H9 (cell line): Measurements from ENCODE around the gene MND1. TPM values are rescaled to one million over a fixed set of nuclear protein-coding genes. Genes with fewer than 3 reads are reported as not detected.

Experiments
- DNase-seq: peaks from one replicate; pipeline ENCODE4 v3.0.0-alpha.2; 2017
- H2AFZ ChIP-seq: one replicate; pipeline ENCODE4 v1.6.1; 2013; ENCODE audit warnings: mild to moderate bottlenecking, low read length, control low read depth, moderate library complexity
- H2AK5ac ChIP-seq: 2 replicates; pipeline ENCODE4 v1.6.1; 2013; ENCODE audit warnings: low read length, control low read depth, mixed read lengths; ENCODE audit not compliant: insufficient read length
- H2BK120ac ChIP-seq: one replicate; pipeline ENCODE4 v1.6.1; 2013; ENCODE audit warnings: low read depth, mild to moderate bottlenecking, low read length, control low read depth, inconsistent platforms; ENCODE audit not compliant: poor library complexity, severe bottlenecking
- H2BK12ac ChIP-seq: 2 replicates; pipeline ENCODE4 v1.6.1; 2013; ENCODE audit warnings: low read length, control low read depth, mixed read lengths, low read depth; ENCODE audit not compliant: insufficient read length
- H2BK15ac ChIP-seq: 2 replicates; pipeline ENCODE4 v1.6.1; 2013; ENCODE audit warnings: low read depth, low read length, control low read depth
- H2BK20ac ChIP-seq: one replicate; pipeline ENCODE4 v1.6.1; 2013; ENCODE audit warnings: low read depth, mild to moderate bottlenecking, low read length, control low read depth, inconsistent platforms; ENCODE audit not compliant: poor library complexity, severe bottlenecking
- H2BK5ac ChIP-seq: 2 replicates; pipeline ENCODE4 v1.6.1; 2013; ENCODE audit warnings: low read length, control low read depth, mixed read lengths; ENCODE audit not compliant: insufficient read length
- H3K14ac ChIP-seq: 2 replicates; pipeline ENCODE4 v1.6.1; 2013; ENCODE audit warnings: low read length, control low read depth; ENCODE audit not compliant: insufficient read depth
- H3K18ac ChIP-seq: 2 replicates; pipeline ENCODE4 v1.6.1; 2013; ENCODE audit warnings: low read depth, mild to moderate bottlenecking, mixed read lengths, low read length, control low read depth; ENCODE audit not compliant: insufficient read length
- H3K23ac ChIP-seq: 2 replicates; pipeline ENCODE4 v1.6.1; 2013; ENCODE audit warnings: low read length, control low read depth, mixed read lengths, low read depth; ENCODE audit not compliant: insufficient read length
- H3K23me2 ChIP-seq: 2 replicates; pipeline ENCODE4 v1.6.1; 2013; ENCODE audit warnings: low read depth, mild to moderate bottlenecking, mixed read lengths, low read length, control low read depth; ENCODE audit not compliant: insufficient read length, poor library complexity, severe bottlenecking
- H3K27ac ChIP-seq: 2 replicates; pipeline ENCODE4 v1.5.1; 2013; ENCODE audit warnings: low read length, control low read depth, mixed read lengths, low read depth; ENCODE audit not compliant: insufficient read length
- H3K27me3 ChIP-seq: 2 replicates; pipeline ENCODE4 v1.6.1; 2013; ENCODE audit warnings: low read length, control low read depth, inconsistent platforms; ENCODE audit not compliant: insufficient read depth
- H3K4ac ChIP-seq: 2 replicates; pipeline ENCODE4 v1.6.1; 2013; ENCODE audit warnings: low read depth, mild to moderate bottlenecking, control low read depth, inconsistent platforms, low read length, moderate library complexity
- H3K4me1 ChIP-seq: 2 replicates; pipeline ENCODE4 v1.6.1; 2013; ENCODE audit warnings: low read length, control low read depth, inconsistent platforms; ENCODE audit not compliant: insufficient read depth
- H3K4me2 ChIP-seq: 2 replicates; pipeline ENCODE4 v1.6.1; 2013; ENCODE audit warnings: low read length, control low read depth, mixed read lengths; ENCODE audit not compliant: insufficient read length, insufficient read depth
- H3K56ac ChIP-seq: 2 replicates; pipeline ENCODE4 v1.6.1; 2013; ENCODE audit warnings: low read depth, mild to moderate bottlenecking, mixed read lengths, low read length, control low read depth; ENCODE audit not compliant: insufficient read length
- H3K79me1 ChIP-seq: 2 replicates; pipeline ENCODE4 v1.6.1; 2013; ENCODE audit warnings: low read depth, mild to moderate bottlenecking, moderate library complexity, low read length, control low read depth, inconsistent platforms; ENCODE audit not compliant: insufficient read depth, poor library complexity, severe bottlenecking
- H3K79me2 ChIP-seq: 2 replicates; pipeline ENCODE4 v1.6.1; 2013; ENCODE audit warnings: low read length, control low read depth, inconsistent platforms; ENCODE audit not compliant: insufficient read depth
- H3K9ac ChIP-seq: 2 replicates; pipeline ENCODE4 v1.6.1; 2013; ENCODE audit warnings: low read length, control low read depth, mixed read lengths; ENCODE audit not compliant: insufficient read length; ENCODE audit errors: extremely low read depth
- H3K9me3 ChIP-seq: one replicate; pipeline ENCODE4 v1.6.1; 2013; ENCODE audit warnings: low read depth, low read length, inconsistent platforms; ENCODE audit not compliant: control insufficient read depth
- H3T11ph ChIP-seq: one replicate; pipeline ENCODE4 v1.6.1; 2013; ENCODE audit warnings: mild to moderate bottlenecking, low read length, control low read depth, inconsistent platforms
- H4K20me1 ChIP-seq: one replicate; pipeline ENCODE4 v1.6.1; 2013; ENCODE audit not compliant: control insufficient read depth, insufficient read length, insufficient read depth
- H4K5ac ChIP-seq: 2 replicates; pipeline ENCODE4 v1.6.1; 2013; ENCODE audit warnings: low read depth, mild to moderate bottlenecking, mixed read lengths, low read length, control low read depth; ENCODE audit not compliant: insufficient read length
- H4K8ac ChIP-seq: replicated peaks from 2 replicates; pipeline ENCODE4 v1.6.1; 2013; ENCODE audit warnings: low read length, control low read depth, mixed read lengths, low read depth; ENCODE audit not compliant: insufficient read length
- H4K91ac ChIP-seq: 2 replicates; pipeline ENCODE4 v1.6.1; 2013; ENCODE audit warnings: low read depth, mild to moderate bottlenecking, moderate library complexity, mixed read lengths, low read length, control low read depth; ENCODE audit not compliant: insufficient read length
- H3K27ac Mint-ChIP-seq, 3 experiments: 2 replicates in 2 of 3; 3 replicates in 1 of 3; pipeline ENCODE4 v1.8.0; 2020 to 2021; ENCODE audit warnings: mixed read lengths in 3 of 3, mild to moderate bottlenecking in 1 of 3, moderate library complexity in 1 of 3
- H3K27me3 Mint-ChIP-seq: 2 replicates; pipeline ENCODE4 v1.8.0; 2021; ENCODE audit warnings: low read depth, mild to moderate bottlenecking, moderate library complexity, mixed read lengths
- H3K36me3 Mint-ChIP-seq, 3 experiments: 2 replicates in 2 of 3; 3 replicates in 1 of 3; pipeline ENCODE4 v1.8.0; 2020 to 2021; ENCODE audit warnings: low read depth in 3 of 3, mixed read lengths in 3 of 3; ENCODE audit not compliant: insufficient read depth in 1 of 3
- H3K4me1 Mint-ChIP-seq, 2 experiments: 2 replicates each; pipeline ENCODE4 v1.8.0; 2020; ENCODE audit warnings: mixed read lengths in 2 of 2
- H3K4me3 Mint-ChIP-seq, 2 experiments: 2 replicates in 1 of 2; 3 replicates in 1 of 2; pipeline ENCODE4 v1.8.0; 2020 to 2021; ENCODE audit warnings: mild to moderate bottlenecking in 2 of 2, mixed read lengths in 2 of 2, moderate library complexity in 1 of 2
- H3K9me3 Mint-ChIP-seq, 2 experiments: 2 replicates in 1 of 2; 3 replicates in 1 of 2; pipeline ENCODE4 v1.8.0; 2020; ENCODE audit warnings: mild to moderate bottlenecking in 2 of 2, mixed read lengths in 2 of 2, moderate library complexity in 1 of 2
- CTCF ChIP-seq: fragments of 200-600 bp; sonication (generic); conservative IDR thresholded peaks from 3 replicates; pipeline ENCODE4 v1.8.0; 2021; ENCODE audit warnings: antibody characterized with exemption, mild to moderate bottlenecking
- WGBS: extraction: QIAGEN DNeasy Blood & Tissue Kit; methylation state at CpG from one replicate; pipeline ENCODE4 v1.1.7; 2013; ENCODE audit warnings: missing lambda C conversion rate, low lambda C conversion rate, mixed read lengths; ENCODE audit not compliant: insufficient read length; ENCODE audit errors: extremely low coverage; 5-methylcytosine and 5-hydroxymethylcytosine counted together
- total RNA-seq: library from RNA; stranded (reverse); gene quantifications from 2 replicates; pipeline ENCODE4 v1.2.1, GENCODE V29; 2021

The MND1 gene
- total RNA-seq, 1 experiment from 2014 or later: 21.0 TPM

- Histone ChIP-seq H4K5ac (no peak overlapping the region), H3K23ac (no peak overlapping the region), H2BK12ac (no peak overlapping the region), H2BK5ac (no peak overlapping the region), H3K14ac (no peak overlapping the region), H3K79me2 (no peaks in the 10 kb centered on the region), H3T11ph (no peak overlapping the region), H2AK5ac (no peak overlapping the region), H3K27ac (no peak overlapping the region), H3K4ac (no peak overlapping the region), H3K4me1 (no peaks in the 10 kb centered on the region), H4K8ac (no peak overlapping the region), H2BK20ac (no peak overlapping the region), H4K20me1 (no peaks in the 10 kb centered on the region), H3K18ac (no peak overlapping the region), H3K4me2 (no peak overlapping the region), H3K79me1 (no peaks in the 10 kb centered on the region), H2BK120ac (no peak overlapping the region), H4K91ac (no peak overlapping the region), H3K9me3 (no peaks in the 10 kb centered on the region), H2BK15ac (no peak overlapping the region), H2AFZ (no peak overlapping the region), H3K27me3 (no peaks in the 10 kb centered on the region), H3K56ac (no peak overlapping the region), H3K23me2 (no peaks in the 10 kb centered on the region), H3K9ac (no peak overlapping the region)
- Mint-ChIP-seq H3K4me3 (no peak overlapping the region), H3K27me3 (no peaks in the 10 kb centered on the region), H3K9me3 (no peaks in the 10 kb centered on the region; a peak in 1 of 5 replicates), H3K27ac (no peak overlapping the region), H3K4me1 (peaks cover 0 to 2% of the 10 kb centered on the region in 2 experiments; a peak in 3 of 4 replicates), H3K36me3 (peaks cover 9 to 21% (median 12%) of the 10 kb centered on the region in 3 experiments)
- no peak for TF ChIP-seq CTCF
- WGBS: no CpG with 5 or more reads among the region's 4 CpGs
- DNase-seq: no peak
Measured at GRCh38 chr4:153387981-153388380, 43.5 kb downstream of the MND1 start.
